Measurements from ENCODE around the gene UQCR11. TPM values are rescaled to one million over a fixed set of nuclear protein-coding genes. Genes with fewer than 3 reads are reported as not detected.

The UQCR11 gene
- total and polyA plus RNA-seq, 2 experiments from 2014 or later: 56.6 to 684 TPM

DNA sequence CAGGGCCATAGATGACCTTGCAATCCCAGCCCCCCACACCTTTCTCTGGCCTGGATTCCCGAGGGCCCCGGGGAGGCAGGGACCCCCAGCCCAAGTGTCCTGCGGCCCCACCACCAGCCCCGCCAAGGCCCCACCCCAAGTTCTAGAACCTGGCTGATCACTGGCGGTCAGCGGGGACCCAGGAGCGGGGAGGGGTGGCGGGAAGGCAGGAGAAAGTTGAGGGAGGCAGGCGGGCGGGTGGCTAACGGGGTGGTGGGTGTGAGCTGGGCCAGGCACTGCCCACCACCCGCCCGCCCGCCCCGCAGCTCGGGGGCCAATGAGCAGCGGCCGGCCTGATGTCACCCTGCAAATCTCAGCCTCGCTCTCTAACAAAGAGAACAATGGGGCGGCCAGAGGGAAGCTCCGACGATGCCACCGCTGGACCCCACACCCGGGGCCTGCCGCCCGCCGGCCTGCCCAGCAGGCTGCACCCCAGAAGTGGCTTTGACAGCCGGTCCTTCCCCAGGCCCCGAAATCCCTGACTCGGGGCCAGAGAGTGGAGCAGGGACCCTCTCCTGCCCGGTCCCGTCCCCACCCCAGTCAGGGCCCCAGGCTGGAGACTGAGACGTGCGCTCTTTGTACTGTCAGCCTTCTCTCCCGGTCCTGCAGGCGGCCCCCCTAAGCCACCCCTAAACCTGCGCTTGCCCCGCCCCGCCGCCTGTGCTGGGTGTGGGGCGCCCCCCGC lies 38.7 kb downstream of the UQCR11 start:
- under 1% methylated on average over 17 of the region's 42 CpGs for WGBS (ENCODE audit: low lambda C conversion rate, missing lambda C conversion rate)
- peaks cover 62% of the 10 kb centered on the region for H3K79me2 ChIP-seq
- H2AFZ ChIP-seq: peak overlapping the region; percentile 76

DNA sequence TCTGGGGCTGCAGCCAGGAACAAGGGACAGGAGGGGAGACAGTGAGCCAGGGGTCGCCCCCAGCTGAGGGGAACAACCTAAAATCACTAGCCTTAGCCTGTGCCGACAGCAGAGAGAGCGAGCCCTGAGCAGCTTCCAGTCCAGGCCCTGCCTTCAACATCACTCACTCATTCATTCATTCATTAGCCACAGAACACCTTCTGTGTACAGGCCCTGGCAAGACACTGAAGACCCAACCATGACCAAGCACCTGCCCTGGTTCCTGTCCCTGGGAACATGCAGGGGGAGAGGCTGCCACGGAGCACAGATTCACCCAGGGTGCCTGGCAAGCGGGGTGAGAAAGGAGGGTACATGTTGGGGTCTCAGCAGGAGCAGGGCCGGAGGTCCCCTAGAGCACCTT lies 42.0 kb downstream of the UQCR11 start:
- Histone ChIP-seq H3K27ac (no peak overlapping the region), H4K20me1 (ENCODE audit: insufficient read depth, poor library complexity, severe bottlenecking) (peaks cover 82% of the 10 kb centered on the region), H3K79me2 (peaks cover 90% of the 10 kb centered on the region), H3K27me3 (no peaks in the 10 kb centered on the region), H3K4me3 (no peak overlapping the region), H3K4me1 (ENCODE audit: insufficient read depth) (peaks cover 10% of the 10 kb centered on the region), H2AFZ (no peak overlapping the region), H3K9me2 (replicated peaks; ENCODE audit: insufficient read depth) (no peaks in the 10 kb centered on the region), H3K36me3 (replicated peaks; ENCODE audit: insufficient read depth, low read depth) (no peaks in the 10 kb centered on the region), H3K9me3 (ENCODE audit: low read depth) (no peaks in the 10 kb centered on the region), H3K4me2 (no peak overlapping the region)
- DNase-seq (ENCODE audit: low spot score): no peak
- WGBS (ENCODE audit: low lambda C conversion rate, missing lambda C conversion rate): 100% methylated on average over 5 of the region's 6 CpGs
- TF ChIP-seq EZH2 (IDR thresholded peaks at IDR 0.05; ENCODE audit: borderline replicate concordance): no peak
- TF ChIP-seq, protein P1, sequence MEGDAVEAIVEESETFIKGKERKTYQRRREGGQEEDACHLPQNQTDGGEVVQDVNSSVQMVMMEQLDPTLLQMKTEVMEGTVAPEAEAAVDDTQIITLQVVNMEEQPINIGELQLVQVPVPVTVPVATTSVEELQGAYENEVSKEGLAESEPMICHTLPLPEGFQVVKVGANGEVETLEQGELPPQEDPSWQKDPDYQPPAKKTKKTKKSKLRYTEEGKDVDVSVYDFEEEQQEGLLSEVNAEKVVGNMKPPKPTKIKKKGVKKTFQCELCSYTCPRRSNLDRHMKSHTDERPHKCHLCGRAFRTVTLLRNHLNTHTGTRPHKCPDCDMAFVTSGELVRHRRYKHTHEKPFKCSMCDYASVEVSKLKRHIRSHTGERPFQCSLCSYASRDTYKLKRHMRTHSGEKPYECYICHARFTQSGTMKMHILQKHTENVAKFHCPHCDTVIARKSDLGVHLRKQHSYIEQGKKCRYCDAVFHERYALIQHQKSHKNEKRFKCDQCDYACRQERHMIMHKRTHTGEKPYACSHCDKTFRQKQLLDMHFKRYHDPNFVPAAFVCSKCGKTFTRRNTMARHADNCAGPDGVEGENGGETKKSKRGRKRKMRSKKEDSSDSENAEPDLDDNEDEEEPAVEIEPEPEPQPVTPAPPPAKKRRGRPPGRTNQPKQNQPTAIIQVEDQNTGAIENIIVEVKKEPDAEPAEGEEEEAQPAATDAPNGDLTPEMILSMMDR (IDR thresholded peaks at IDR 0.05; ENCODE audit: poor library complexity): no peak
- TF ChIP-seq EZH2phosphoT487 (IDR thresholded peaks at IDR 0.05; ENCODE audit: low read depth, severe bottlenecking, unreplicated experiment): no peak

More for the DNA sequence above, 38.7 kb downstream of the UQCR11 start:
- Histone ChIP-seq H3K4me2 (peak overlapping the region; percentile 97), H3K27ac (peak overlapping the region; percentile 99), H3K9me3 (ENCODE audit: low read depth) (no peaks in the 10 kb centered on the region), H4K20me1 (ENCODE audit: insufficient read depth, poor library complexity, severe bottlenecking) (peaks cover 52% of the 10 kb centered on the region), H3K9me2 (replicated peaks; ENCODE audit: insufficient read depth) (no peaks in the 10 kb centered on the region), H3K27me3 (no peaks in the 10 kb centered on the region), H3K4me3 (peak overlapping the region; percentile 68), H3K36me3 (replicated peaks; ENCODE audit: insufficient read depth, low read depth) (no peaks in the 10 kb centered on the region), H3K4me1 (ENCODE audit: insufficient read depth) (peaks cover 10% of the 10 kb centered on the region)
- TF ChIP-seq, protein P1 (IDR thresholded peaks at IDR 0.05; ENCODE audit: poor library complexity): no peak
- no peak for TF ChIP-seq EZH2phosphoT487 (IDR thresholded peaks at IDR 0.05; ENCODE audit: low read depth, severe bottlenecking, unreplicated experiment)
- no peak for TF ChIP-seq EZH2 (IDR thresholded peaks at IDR 0.05; ENCODE audit: borderline replicate concordance)
- peak; percentile 88 for DNase-seq (ENCODE audit: low spot score)

DNA sequence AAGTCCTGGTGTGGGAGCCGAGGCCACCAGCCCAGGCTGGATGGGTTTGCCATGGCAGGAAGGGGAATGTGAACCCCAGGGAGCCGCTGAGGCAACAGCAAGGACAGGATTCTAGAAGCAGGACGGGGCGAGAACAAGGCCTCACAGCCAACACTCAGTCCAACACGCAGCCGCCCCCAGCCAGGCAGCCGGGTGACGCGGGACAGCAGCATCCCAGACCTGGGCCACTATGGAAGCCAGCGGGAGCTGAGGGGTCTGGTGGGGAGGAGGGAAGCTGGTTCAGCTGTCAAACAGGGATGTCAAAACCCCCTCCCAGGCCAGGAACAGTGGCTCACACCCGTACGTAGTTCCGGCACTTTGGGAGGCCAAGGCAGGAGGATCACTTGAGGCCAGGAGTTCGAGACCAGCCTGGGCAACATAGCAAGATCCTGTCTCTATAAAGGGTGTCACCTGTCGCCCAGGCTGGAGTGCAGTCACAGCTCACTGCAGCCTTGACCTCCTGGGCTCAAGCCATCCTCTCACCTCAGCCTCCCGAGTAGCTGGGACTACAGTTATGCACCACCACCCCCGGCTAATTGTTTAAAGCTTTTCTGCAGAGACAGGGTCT lies 43.9 kb downstream of the UQCR11 start:
- no peaks in the 10 kb centered on the region for H3K36me3 ChIP-seq (replicated peaks; ENCODE audit: insufficient read depth, low read depth)
- H3K9me2 ChIP-seq (replicated peaks; ENCODE audit: insufficient read depth): no peaks in the 10 kb centered on the region
- no peaks in the 10 kb centered on the region for H3K9me3 ChIP-seq (ENCODE audit: low read depth)
- H3K4me2 ChIP-seq: no peak overlapping the region
- TF ChIP-seq EZH2phosphoT487 (IDR thresholded peaks at IDR 0.05; ENCODE audit: low read depth, severe bottlenecking, unreplicated experiment): no peak
- TF ChIP-seq EZH2 (IDR thresholded peaks at IDR 0.05; ENCODE audit: borderline replicate concordance): no peak
- TF ChIP-seq, protein P1 (IDR thresholded peaks at IDR 0.05; ENCODE audit: poor library complexity): no peak
- no peak overlapping the region for H3K4me3 ChIP-seq
- 92% methylated on average over 17 of the region's 17 CpGs for WGBS (ENCODE audit: low lambda C conversion rate, missing lambda C conversion rate)
- peaks cover 10% of the 10 kb centered on the region for H3K4me1 ChIP-seq (ENCODE audit: insufficient read depth)
- no peak overlapping the region for H3K27ac ChIP-seq
- H2AFZ ChIP-seq: no peak overlapping the region
- peaks cover 97% of the 10 kb centered on the region for H4K20me1 ChIP-seq (ENCODE audit: insufficient read depth, poor library complexity, severe bottlenecking)
- H3K79me2 ChIP-seq: peaks cover 95% of the 10 kb centered on the region
- no peaks in the 10 kb centered on the region for H3K27me3 ChIP-seq
- DNase-seq (ENCODE audit: low spot score): no peak

Data from hepatocyte (in vitro differentiated cells).